ENCODE results near the gene CA7.

- TF ChIP-seq EZH2phosphoT487 (IDR thresholded peaks at IDR 0.05; ENCODE audit: low read length): no peak
- TF ChIP-seq CTCF (IDR thresholded peaks at IDR 0.05; ENCODE audit: low read length): no peak
- TF ChIP-seq EZH2 (optimal IDR thresholded peaks at IDR 0.05; ENCODE audit: low read depth, low read length): no peak
Observed at GRCh38 chr16:66848172-66848571, 4.0 kb downstream of the CA7 start.
